Astrocyte (in vitro differentiated cells and primary cell): ENCODE measurements around the gene NACA2. TPM values are rescaled to one million over a fixed set of nuclear protein-coding genes. Genes with fewer than 3 reads are reported as not detected.
"Not testable (repeated sequence)": the region's sequence is repeated elsewhere in the genome, so short reads cannot be mapped to it uniquely, and the experiment has no call there.

Source experiments
- DNase-seq: peaks from one replicate; pipeline ENCODE4 v3.0.0-alpha.2; 2010; ENCODE audit warnings: low read depth
- FAIRE-seq: peaks from 2 replicates; lab custom pipeline; 2011; peaks lifted over from hg19 to GRCh38; lab: Jason Lieb, UNC
- H2AFZ ChIP-seq: 2 replicates; pipeline ENCODE4 v1.6.0; 2012; ENCODE audit warnings: low read depth, low read length, inconsistent platforms
- H3K27ac ChIP-seq: 2 replicates; pipeline ENCODE4 v1.5.1; 2011; ENCODE audit warnings: low read depth, low read length, inconsistent platforms
- H3K27me3 ChIP-seq: 2 replicates; pipeline ENCODE4 v1.6.0; 2011; ENCODE audit warnings: low read length, inconsistent platforms; ENCODE audit not compliant: insufficient read depth
- H3K36me3 ChIP-seq: 2 replicates; pipeline ENCODE4 v1.5.1; 2011; ENCODE audit warnings: low read length, inconsistent platforms; ENCODE audit not compliant: insufficient read depth
- H3K4me1 ChIP-seq: 2 replicates; pipeline ENCODE4 v1.5.1; 2011; ENCODE audit warnings: low read length, inconsistent platforms; ENCODE audit not compliant: insufficient read depth
- H3K4me2 ChIP-seq: 2 replicates; pipeline ENCODE4 v1.6.0; 2012; ENCODE audit warnings: low read length, inconsistent platforms
- H3K4me3 ChIP-seq: 2 replicates; pipeline ENCODE4 v1.5.1; 2011; ENCODE audit warnings: low read depth, mild to moderate bottlenecking, low read length, inconsistent platforms; ENCODE audit not compliant: insufficient read depth
- H3K79me2 ChIP-seq: 2 replicates; pipeline ENCODE4 v1.6.0; 2012; ENCODE audit warnings: mild to moderate bottlenecking, low read length, inconsistent platforms; ENCODE audit not compliant: insufficient read depth
- H3K9ac ChIP-seq: 2 replicates; pipeline ENCODE4 v1.6.0; 2012; ENCODE audit warnings: mild to moderate bottlenecking, low read length, inconsistent platforms
- H3K9me3 ChIP-seq: 2 replicates; pipeline ENCODE4 v1.5.1; 2012; ENCODE audit warnings: low read depth, mild to moderate bottlenecking, low read length, inconsistent platforms; ENCODE audit not compliant: insufficient read depth
- H4K20me1 ChIP-seq: 2 replicates; pipeline ENCODE4 v1.6.0; 2012; ENCODE audit warnings: low read length, inconsistent platforms; ENCODE audit not compliant: insufficient read depth
- H3K27ac Mint-ChIP-seq: one replicate; pipeline ENCODE4 v1.8.0; 2021; ENCODE audit warnings: mild to moderate bottlenecking, mixed read lengths; ENCODE audit not compliant: unreplicated experiment
- H3K27me3 Mint-ChIP-seq: one replicate; pipeline ENCODE4 v1.8.0; 2021; ENCODE audit warnings: low read depth, mixed read lengths; ENCODE audit not compliant: unreplicated experiment
- H3K36me3 Mint-ChIP-seq: one replicate; pipeline ENCODE4 v1.8.0; 2021; ENCODE audit warnings: low read depth, mixed read lengths; ENCODE audit not compliant: unreplicated experiment
- H3K4me1 Mint-ChIP-seq: one replicate; pipeline ENCODE4 v1.8.0; 2021; ENCODE audit warnings: low read depth, mixed read lengths; ENCODE audit not compliant: unreplicated experiment
- H3K4me3 Mint-ChIP-seq: one replicate; pipeline ENCODE4 v1.8.0; 2021; ENCODE audit warnings: mild to moderate bottlenecking, moderate library complexity, mixed read lengths; ENCODE audit not compliant: unreplicated experiment
- H3K9me3 Mint-ChIP-seq: one replicate; pipeline ENCODE4 v1.8.0; 2021; ENCODE audit warnings: mild to moderate bottlenecking, mixed read lengths; ENCODE audit not compliant: unreplicated experiment
- CTCF ChIP-seq: IDR thresholded peaks from 2 replicates; pipeline ENCODE4 v1.5.1; 2011; ENCODE audit warnings: low read depth, mild to moderate bottlenecking, inconsistent platforms, low read length, moderate library complexity; ENCODE audit not compliant: insufficient read depth
- EZH2 ChIP-seq: IDR thresholded peaks from 2 replicates; pipeline ENCODE4 v1.6.1; 2012; ENCODE audit warnings: mild to moderate bottlenecking, low read length, inconsistent platforms; ENCODE audit not compliant: insufficient read depth
- total RNA-seq: library from RNA; stranded (reverse); gene quantifications from 2 replicates; pipeline ENCODE4 v1.2.1, GENCODE V29; 2021

Gene NACA2
- total RNA-seq, 1 donor from 2014 or later, result not detected

GRCh38 chr17:61568219-61569072 is 22.6 kb downstream of the NACA2 start:
- DNase-seq (no peak), FAIRE-seq (no peak)
- Mint-ChIP-seq H3K36me3 (no peaks in the 10 kb centered on the region), H3K9me3 (peaks cover 3% of the 10 kb centered on the region), H3K4me1 (no peaks in the 10 kb centered on the region), H3K4me3 (no peak overlapping the region), H3K27ac (no peak overlapping the region), H3K27me3 (no peaks in the 10 kb centered on the region)
- H3K79me2 ChIP-seq, result no peaks in the 10 kb centered on the region
- H3K9me3 ChIP-seq, result no peaks in the 10 kb centered on the region
- no peak for TF ChIP-seq CTCF
- TF ChIP-seq EZH2, result no peak
- no peaks in the 10 kb centered on the region for H3K36me3 ChIP-seq
- H3K4me1 ChIP-seq, result no peaks in the 10 kb centered on the region
- H3K9ac ChIP-seq, result no peak overlapping the region
- no peak overlapping the region for H3K27ac ChIP-seq
- H3K27me3 ChIP-seq, result no peaks in the 10 kb centered on the region
- H3K4me2 ChIP-seq, result no peak overlapping the region
- H4K20me1 ChIP-seq, result no peaks in the 10 kb centered on the region
- no peak overlapping the region for H3K4me3 ChIP-seq
- H2AFZ ChIP-seq, result no peak overlapping the region

GRCh38 chr17:61567045-61567802 is 23.8 kb downstream of the NACA2 start:
- Mint-ChIP-seq H3K27ac (no peak overlapping the region), H3K4me3 (no peak overlapping the region), H3K27me3 (peaks cover 5% of the 10 kb centered on the region), H3K36me3 (no peaks in the 10 kb centered on the region), H3K9me3 (peaks cover 3% of the 10 kb centered on the region), H3K4me1 (no peaks in the 10 kb centered on the region)
- Histone ChIP-seq H3K27me3 (peaks cover 2% of the 10 kb centered on the region), H3K27ac (no peak overlapping the region), H3K79me2 (no peaks in the 10 kb centered on the region), H3K4me1 (no peaks in the 10 kb centered on the region), H3K4me2 (no peak overlapping the region), H2AFZ (no peak overlapping the region), H3K9me3 (no peaks in the 10 kb centered on the region), H4K20me1 (no peaks in the 10 kb centered on the region), H3K4me3 (no peak overlapping the region), H3K9ac (no peak overlapping the region), H3K36me3 (no peaks in the 10 kb centered on the region)
- FAIRE-seq (no peak), DNase-seq (no peak)
- TF ChIP-seq EZH2 (no peak), CTCF (no peak)

- not testable (repeated sequence) for H3K27ac ChIP-seq, H3K27me3 ChIP-seq, H3K36me3 Mint-ChIP-seq, H3K9me3 Mint-ChIP-seq, DNase-seq, H3K9me3 ChIP-seq, H3K4me2 ChIP-seq, H3K4me3 ChIP-seq, H3K4me3 Mint-ChIP-seq, H2AFZ ChIP-seq, H3K36me3 ChIP-seq, H4K20me1 ChIP-seq, H3K4me1 ChIP-seq, H3K79me2 ChIP-seq, FAIRE-seq, H3K27me3 Mint-ChIP-seq, H3K9ac ChIP-seq, H3K4me1 Mint-ChIP-seq, H3K27ac Mint-ChIP-seq
Measured at GRCh38 chr17:61566448-61566847, 24.6 kb downstream of the NACA2 start.

- not testable (repeated sequence) for H3K4me3 Mint-ChIP-seq, H3K9ac ChIP-seq, H3K79me2 ChIP-seq, H3K9me3 ChIP-seq, H3K36me3 Mint-ChIP-seq, H3K27me3 ChIP-seq, H3K27ac ChIP-seq, H4K20me1 ChIP-seq, H3K4me3 ChIP-seq, FAIRE-seq, H3K36me3 ChIP-seq, H3K4me1 ChIP-seq, H2AFZ ChIP-seq, DNase-seq, H3K27me3 Mint-ChIP-seq, H3K4me2 ChIP-seq, H3K9me3 Mint-ChIP-seq, H3K27ac Mint-ChIP-seq, H3K4me1 Mint-ChIP-seq
Measured at GRCh38 chr17:61565850-61566249, 25.2 kb downstream of the NACA2 start.
